HEK293 (cell line): Measurements from ENCODE around the gene ATXN2.

Experiments
- GFI1B ChIP-seq: fragments of 450-650 bp; formaldehyde crosslinking; IDR thresholded peaks from 2 replicates; pipeline ENCODE4 v1.5.1; 2016; ENCODE audit warnings: missing biosample characterization, missing genetic modification characterization
- GLI4 ChIP-seq: fragments of 450-650 bp; formaldehyde crosslinking; IDR thresholded peaks from 2 replicates; pipeline ENCODE4 v1.5.1; 2016; ENCODE audit warnings: missing biosample characterization, missing genetic modification characterization
- KLF10 ChIP-seq: fragments of 450-650 bp; IDR thresholded peaks from 2 replicates; pipeline ENCODE4 v1.5.1; 2018; ENCODE audit warnings: missing biosample characterization, mild to moderate bottlenecking, missing genetic modification characterization
- KLF17 ChIP-seq: fragments of 450-650 bp; formaldehyde crosslinking; IDR thresholded peaks from 2 replicates; pipeline ENCODE4 v1.5.1; 2016; ENCODE audit warnings: missing biosample characterization, missing genetic modification characterization
- MEIS1 ChIP-seq: sonication (generic); formaldehyde crosslinking; IDR thresholded peaks from 2 replicates; pipeline ENCODE4 v1.8.1; 2022; ENCODE audit warnings: missing genetic modification reagents, mild to moderate bottlenecking, borderline replicate concordance
- MYNN ChIP-seq: fragments of 450-650 bp; formaldehyde crosslinking; IDR thresholded peaks from 2 replicates; pipeline ENCODE4 v1.5.1; 2016; ENCODE audit warnings: missing biosample characterization, missing genetic modification characterization, borderline replicate concordance
- PATZ1 ChIP-seq: fragments of 450-650 bp; formaldehyde crosslinking; IDR thresholded peaks from 2 replicates; pipeline ENCODE4 v1.5.1; 2016; ENCODE audit warnings: missing biosample characterization, missing genetic modification characterization
- PRDM4 ChIP-seq: fragments of 450-650 bp; formaldehyde crosslinking; IDR thresholded peaks from 2 replicates; pipeline ENCODE4 v1.5.1; 2017; ENCODE audit warnings: missing biosample characterization, missing genetic modification characterization
- SCRT2 ChIP-seq: fragments of 450-650 bp; formaldehyde crosslinking; IDR thresholded peaks from 2 replicates; pipeline ENCODE4 v1.5.1; 2016; ENCODE audit warnings: missing biosample characterization, missing genetic modification characterization
- SP2 ChIP-seq: fragments of 450-650 bp; formaldehyde crosslinking; IDR thresholded peaks from 2 replicates; pipeline ENCODE4 v1.5.1; 2016; ENCODE audit warnings: missing biosample characterization, missing genetic modification characterization
- SP3 ChIP-seq: fragments of 450-650 bp; formaldehyde crosslinking; IDR thresholded peaks from 2 replicates; pipeline ENCODE4 v1.5.1; 2016; ENCODE audit warnings: missing biosample characterization, missing genetic modification characterization
- TCF7L2 ChIP-seq: IDR thresholded peaks from 2 replicates; pipeline ENCODE4 v1.6.1; 2011; ENCODE audit warnings: low read depth, mild to moderate bottlenecking, inconsistent platforms, low read length, moderate library complexity, borderline replicate concordance
- YY2 ChIP-seq: fragments of 450-650 bp; formaldehyde crosslinking; IDR thresholded peaks from 2 replicates; pipeline ENCODE4 v1.5.1; 2016; ENCODE audit warnings: missing biosample characterization, missing genetic modification characterization
- ZBTB17 ChIP-seq: fragments of 450-650 bp; formaldehyde crosslinking; IDR thresholded peaks from 2 replicates; pipeline ENCODE4 v1.5.1; 2016; ENCODE audit warnings: missing biosample characterization, missing genetic modification characterization
- ZBTB20 ChIP-seq: fragments of 450-650 bp; formaldehyde crosslinking; IDR thresholded peaks from 2 replicates; pipeline ENCODE4 v1.5.1; 2016; ENCODE audit warnings: missing biosample characterization, missing genetic modification characterization
- ZFHX2 ChIP-seq: fragments of 450-650 bp; formaldehyde crosslinking; conservative IDR thresholded peaks from 2 replicates; pipeline ENCODE4 v1.5.1; 2016; ENCODE audit warnings: missing biosample characterization, missing genetic modification characterization
- ZNF184 ChIP-seq: fragments of 450-650 bp; IDR thresholded peaks from 2 replicates; pipeline ENCODE4 v1.5.1; 2018; ENCODE audit warnings: missing biosample characterization, mild to moderate bottlenecking, missing genetic modification characterization
- ZNF2 ChIP-seq: fragments of 450-650 bp; formaldehyde crosslinking; IDR thresholded peaks from 2 replicates; pipeline ENCODE4 v1.5.1; 2016; ENCODE audit warnings: missing biosample characterization, missing genetic modification characterization
- ZNF302 ChIP-seq: fragments of 450-650 bp; formaldehyde crosslinking; IDR thresholded peaks from 2 replicates; pipeline ENCODE4 v1.5.1; 2016; ENCODE audit warnings: missing biosample characterization, missing genetic modification characterization, low read depth
- ZNF341 ChIP-seq: fragments of 450-650 bp; formaldehyde crosslinking; IDR thresholded peaks from 2 replicates; pipeline ENCODE4; 2016; ENCODE audit warnings: low read depth, missing biosample characterization, missing genetic modification characterization
- ZNF350 ChIP-seq: fragments of 450-650 bp; formaldehyde crosslinking; IDR thresholded peaks from 2 replicates; pipeline ENCODE4 v1.5.0; 2017; ENCODE audit warnings: missing biosample characterization, mild to moderate bottlenecking, missing genetic modification characterization
- ZNF423 ChIP-seq: fragments of 450-650 bp; formaldehyde crosslinking; IDR thresholded peaks from 2 replicates; pipeline ENCODE4 v1.5.1; 2016; ENCODE audit warnings: missing biosample characterization, missing genetic modification characterization
- ZNF501 ChIP-seq: fragments of 450-650 bp; formaldehyde crosslinking; IDR thresholded peaks from 2 replicates; pipeline ENCODE4 v1.5.1; 2016; ENCODE audit warnings: missing biosample characterization, missing genetic modification characterization
- ZNF518A ChIP-seq: fragments of 450-650 bp; formaldehyde crosslinking; conservative IDR thresholded peaks from 2 replicates; pipeline ENCODE4 v1.5.1; 2016; ENCODE audit warnings: low read depth, missing biosample characterization, missing genetic modification characterization
- ZNF521 ChIP-seq: fragments of 450-650 bp; formaldehyde crosslinking; IDR thresholded peaks from 2 replicates; pipeline ENCODE4 v1.5.1; 2017; ENCODE audit warnings: missing biosample characterization, mild to moderate bottlenecking, missing genetic modification characterization
- ZNF529 ChIP-seq: fragments of 450-650 bp; formaldehyde crosslinking; IDR thresholded peaks from 2 replicates; pipeline ENCODE4 v1.5.1; 2017; ENCODE audit warnings: missing genetic modification characterization, missing biosample characterization; ENCODE audit not compliant: insufficient replicate concordance
- ZNF571 ChIP-seq: fragments of 450-650 bp; formaldehyde crosslinking; IDR thresholded peaks from 2 replicates; pipeline ENCODE4 v1.5.0; 2017; ENCODE audit warnings: missing biosample characterization, missing genetic modification characterization
- ZNF645 ChIP-seq: fragments of 450-650 bp; formaldehyde crosslinking; IDR thresholded peaks from 2 replicates; pipeline ENCODE4; 2016; ENCODE audit warnings: missing biosample characterization, missing genetic modification characterization
- ZNF777 ChIP-seq: fragments of 450-650 bp; formaldehyde crosslinking; IDR thresholded peaks from 2 replicates; pipeline ENCODE4 v1.5.1; 2017; ENCODE audit warnings: missing biosample characterization, missing genetic modification characterization, borderline replicate concordance
- ZNF792 ChIP-seq: fragments of 450-650 bp; formaldehyde crosslinking; IDR thresholded peaks from 2 replicates; pipeline ENCODE4 v1.5.1; 2016; ENCODE audit warnings: missing biosample characterization, missing genetic modification characterization

Gene ATXN2

GRCh38 chr12:111405149-111405858, 193.8 kb downstream of the ATXN2 start (continued):
- TF ChIP-seq ZNF518A (peak; percentile 29; the same call in 1 of the 2 replicates), ZNF350 (tag by site-specific recombination) (no peak), KLF10 (tag by site-specific recombination) (peak; percentile 92), ZNF184 (no peak), MYNN (no peak), ZNF792 (no peak), ZNF341 (tag by site-specific recombination) (no peak), ZNF2 (tag by site-specific recombination) (no peak), ZNF529 (tag by site-specific recombination) (no peak), PRDM4 (tag by site-specific recombination) (peak; percentile 74), ZFHX2 (tag by site-specific recombination) (peak; percentile 14), ZBTB17 (peak; percentile 75), ZBTB20 (tag by site-specific recombination) (no peak; the same call in 1 of the 2 replicates), ZNF501 (tag by site-specific recombination) (peak; percentile 52; the same call in 1 of the 2 replicates), ZNF423 (tag by site-specific recombination) (peak; percentile 86), ZNF302 (tag by site-specific recombination) (no peak), PATZ1 (tag by site-specific recombination) (peak; percentile 98), GLI4 (tag by site-specific recombination) (no peak), YY2 (tag by site-specific recombination) (no peak), SP2 (tag by site-specific recombination) (peak; percentile 95), TCF7L2 (no peak), ZNF521 (no peak), SCRT2 (tag by site-specific recombination) (0 out of 2 replicates have a peak, but pooled peaks have one; percentile 2), SP3 (peak; percentile 99), MEIS1 (CRISPR knock-in tag) (no peak), GFI1B (tag by site-specific recombination) (no peak), ZNF777 (tag by site-specific recombination) (no peak), KLF17 (tag by site-specific recombination) (peak; percentile 95), ZNF645 (tag by site-specific recombination) (no peak), ZNF571 (tag by site-specific recombination) (no peak)
